GM19043 (cell line): ENCODE results near the gene HOXB3.

Experiments used
- ATAC-seq: cut with Tn5 transposase; IDR thresholded peaks from one replicate; pipeline ENCODE4 v1.9.1; 2021; ENCODE audit warnings: low read depth; ENCODE audit not compliant: unreplicated experiment

HOXB3 gene

DNA sequence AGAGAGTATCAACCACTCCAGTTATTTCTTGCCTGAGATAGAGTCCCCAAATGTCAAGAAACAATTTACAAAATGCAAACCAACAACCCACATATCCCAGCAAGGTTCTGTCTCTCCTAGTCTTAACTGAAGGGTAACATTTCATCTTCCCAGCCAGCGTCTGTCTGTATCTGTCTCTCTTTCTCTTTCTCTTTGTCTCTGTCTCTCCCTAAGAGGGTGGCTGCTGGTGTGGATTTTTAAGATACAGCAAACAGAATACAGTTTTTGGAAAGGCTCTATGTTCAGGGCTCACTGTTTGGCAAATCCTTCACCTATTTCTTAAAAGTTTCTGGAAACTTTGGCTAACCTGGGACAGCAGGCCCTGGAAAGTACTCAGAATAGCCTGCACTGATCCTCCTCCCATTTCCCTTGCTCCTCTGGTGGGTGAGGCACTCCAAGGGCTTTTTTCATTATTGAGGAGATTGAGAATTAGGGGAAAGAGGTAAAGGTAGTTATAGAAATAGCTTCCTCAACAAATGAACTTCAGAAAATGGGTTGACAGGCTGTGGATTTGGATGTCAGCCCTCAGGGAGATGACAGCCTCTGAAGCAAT, 18.1 kb downstream of the HOXB3 start:
- no peak for ATAC-seq

DNA sequence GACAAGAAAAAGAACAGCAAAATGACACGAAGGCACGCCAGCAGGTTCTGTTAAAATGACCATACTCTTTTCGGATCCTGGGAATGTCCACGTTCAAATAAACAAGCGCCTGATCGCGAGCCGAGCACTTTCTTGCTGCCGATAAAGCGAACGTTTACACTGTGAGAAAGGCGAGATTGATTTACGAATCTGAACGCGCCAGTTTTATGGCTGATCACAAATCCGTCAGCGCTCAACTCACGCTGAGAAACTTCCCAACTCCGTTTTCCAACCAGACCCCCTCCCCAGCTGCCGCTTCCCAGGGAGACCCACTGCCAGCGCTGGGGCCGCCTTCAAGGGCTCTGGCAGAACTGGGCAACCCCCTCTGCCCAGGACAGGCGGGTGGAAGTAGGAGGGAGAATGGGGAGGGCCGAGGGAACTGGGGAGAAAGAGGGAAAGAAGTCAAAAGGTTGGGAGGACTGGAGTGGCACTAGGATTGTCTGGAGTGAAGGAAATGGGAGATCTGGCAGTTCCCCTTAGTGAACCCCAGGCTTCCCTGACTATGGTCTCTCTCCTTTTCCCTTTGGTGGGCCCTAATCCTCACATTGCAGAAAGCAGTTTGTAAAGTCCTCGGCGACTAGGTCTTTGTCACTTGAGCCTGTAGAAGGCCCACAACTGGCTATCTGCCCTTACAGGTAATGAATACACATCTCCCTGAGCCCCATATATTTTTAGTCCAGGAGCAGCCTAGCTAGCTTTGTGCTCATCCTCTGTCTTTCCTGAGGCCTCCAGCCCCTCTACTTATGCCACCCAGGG, 18.8 kb downstream of the HOXB3 start:
- no peak for ATAC-seq

DNA sequence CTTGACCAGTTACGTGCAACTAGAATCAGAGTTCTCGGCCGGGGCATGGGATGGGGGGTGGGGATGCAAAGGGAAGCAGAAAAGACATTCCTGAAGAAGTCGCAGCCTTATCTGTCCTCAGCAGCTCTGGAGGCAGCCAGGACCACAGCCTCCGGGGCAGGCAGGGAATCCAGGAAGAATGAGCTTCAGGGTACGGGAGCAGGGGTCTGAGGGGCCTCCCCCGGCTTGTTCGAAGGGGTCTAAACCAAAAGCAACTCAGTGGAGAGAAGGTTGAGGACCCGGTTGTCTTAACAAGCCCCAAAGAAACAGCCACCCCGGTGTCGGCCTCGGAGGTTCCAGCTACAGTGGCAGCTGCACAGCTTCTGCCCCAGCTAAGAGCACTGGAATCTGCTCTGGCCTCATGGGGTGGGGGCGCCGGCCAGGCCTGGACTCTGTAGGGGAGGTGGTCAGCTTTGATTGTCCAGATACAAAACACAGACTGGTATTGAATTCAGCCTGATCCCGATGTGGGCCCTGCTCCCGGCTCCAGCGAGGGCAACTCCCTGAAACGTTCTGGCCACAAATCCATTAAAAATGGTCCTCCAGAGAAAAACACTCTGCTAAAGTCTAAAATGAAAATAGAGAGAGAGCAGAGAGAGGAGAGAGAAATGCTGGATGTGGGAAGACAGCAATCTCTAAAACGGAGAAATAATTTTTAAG, 19.6 kb downstream of the HOXB3 start:
- no peak for ATAC-seq

DNA sequence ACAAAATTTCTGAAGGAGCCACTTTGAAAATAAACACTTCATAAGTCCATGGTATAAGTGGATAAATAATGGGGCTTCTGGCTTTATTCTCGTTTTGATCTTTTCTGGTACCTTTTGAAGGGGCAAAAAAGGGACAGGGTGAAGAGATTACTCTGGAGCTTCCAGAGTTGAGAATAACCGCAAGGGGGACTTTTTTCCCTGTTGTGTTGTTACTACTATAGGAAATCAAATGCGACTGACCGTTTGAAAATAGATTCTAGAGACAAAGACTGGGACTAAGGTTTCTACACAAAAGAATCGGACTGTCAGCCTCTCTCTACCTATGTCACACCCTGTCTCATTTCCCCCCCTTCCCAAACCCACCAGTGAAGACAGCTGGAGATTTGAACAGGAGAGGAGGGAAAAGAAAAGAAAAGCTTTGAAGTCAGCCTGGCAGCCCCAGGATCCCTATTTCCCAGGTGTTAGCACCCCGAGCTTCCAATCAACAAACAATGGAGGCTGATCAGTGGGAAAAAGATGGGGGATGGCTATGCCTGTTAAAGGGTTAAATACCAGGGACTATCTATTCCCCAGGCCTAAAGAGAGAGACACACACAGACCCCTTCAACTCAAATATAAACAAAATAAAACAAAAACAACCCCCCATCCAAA, 20.2 kb downstream of the HOXB3 start:
- ATAC-seq: no peak

DNA sequence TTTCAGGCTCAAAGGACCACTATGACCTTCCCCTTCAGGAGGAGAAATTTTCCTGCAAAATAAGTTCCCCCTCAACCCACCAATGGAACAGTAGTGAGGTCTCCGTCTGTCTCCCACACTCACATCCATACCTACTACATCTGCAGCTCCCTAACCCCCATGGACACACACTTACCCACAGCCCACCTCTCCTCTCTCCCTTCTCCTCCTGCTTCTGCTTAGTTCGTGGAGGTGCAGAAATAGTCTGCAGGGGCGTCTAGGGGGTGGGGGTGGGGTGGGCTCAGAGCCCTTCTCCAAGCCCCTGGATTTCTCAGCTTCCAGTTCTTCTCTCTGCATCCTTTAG, 20.8 kb downstream of the HOXB3 start:
- ATAC-seq: no peak

DNA sequence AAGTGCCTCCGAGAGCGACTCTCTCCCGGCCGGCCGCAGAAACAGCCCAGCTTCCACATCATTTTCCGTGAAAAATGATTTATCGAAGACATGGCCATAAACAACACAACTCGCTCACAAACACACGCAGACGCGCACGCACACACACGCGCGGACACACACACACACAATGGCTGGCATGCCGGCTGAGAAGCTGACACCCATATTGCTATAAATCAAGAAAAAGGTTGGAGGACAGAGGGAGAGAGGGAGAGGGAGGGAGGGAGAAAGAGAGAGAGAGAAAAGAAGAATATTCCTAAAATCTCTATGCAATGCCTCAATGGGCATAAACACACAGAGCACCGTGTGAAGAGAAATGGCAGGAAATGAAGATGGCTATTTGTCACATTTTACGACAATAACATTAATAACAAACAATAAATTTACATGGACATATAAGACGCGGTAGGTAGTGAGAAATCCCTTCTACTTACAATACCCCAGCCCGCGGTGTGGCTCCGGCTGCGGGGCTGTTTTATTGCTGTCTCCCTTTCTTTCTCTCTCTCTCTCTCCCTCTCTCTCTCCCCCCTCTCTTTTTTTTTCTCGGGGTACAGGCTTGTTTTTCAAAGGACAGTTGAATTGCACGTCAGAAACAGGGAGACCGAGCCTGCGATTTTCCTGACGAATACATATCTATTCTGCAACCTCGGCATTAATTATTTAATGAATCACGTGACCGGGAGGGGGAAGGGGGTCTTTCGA, 21.4 kb downstream of the HOXB3 start:
- no peak for ATAC-seq

DNA sequence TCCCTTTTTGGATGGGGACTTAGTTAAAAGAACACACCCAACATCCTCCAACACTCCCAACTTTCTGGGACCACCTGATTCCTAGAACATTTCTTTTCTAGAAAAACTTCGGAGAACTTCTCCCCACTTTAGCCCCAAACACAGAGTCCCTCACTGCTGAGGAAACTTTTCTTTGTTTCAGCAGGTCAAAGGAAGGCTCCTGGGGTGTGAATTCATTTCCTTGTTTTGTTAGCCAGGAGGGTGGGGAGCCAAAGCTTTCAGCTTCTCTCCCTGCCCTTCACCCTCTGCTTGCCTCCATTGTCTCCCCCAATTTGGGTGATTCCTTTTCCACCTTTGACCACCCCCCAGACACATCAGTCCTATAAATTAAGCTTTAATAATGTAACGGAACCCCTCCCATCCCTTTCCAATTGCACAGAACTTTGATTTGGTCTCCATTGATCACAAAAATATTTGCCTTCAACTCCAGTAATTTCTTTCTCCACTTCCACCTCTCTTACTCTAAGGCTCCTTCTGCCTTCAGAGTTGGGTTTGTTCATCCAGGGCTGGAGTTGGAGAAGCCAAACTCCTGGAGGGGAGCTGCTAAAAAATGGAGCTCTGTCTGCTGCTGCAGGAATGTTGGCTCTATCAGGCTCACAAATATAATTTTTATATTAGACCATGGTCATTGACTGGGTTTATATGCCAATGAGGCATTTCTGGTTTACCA, 22.2 kb downstream of the HOXB3 start:
- no peak for ATAC-seq

DNA sequence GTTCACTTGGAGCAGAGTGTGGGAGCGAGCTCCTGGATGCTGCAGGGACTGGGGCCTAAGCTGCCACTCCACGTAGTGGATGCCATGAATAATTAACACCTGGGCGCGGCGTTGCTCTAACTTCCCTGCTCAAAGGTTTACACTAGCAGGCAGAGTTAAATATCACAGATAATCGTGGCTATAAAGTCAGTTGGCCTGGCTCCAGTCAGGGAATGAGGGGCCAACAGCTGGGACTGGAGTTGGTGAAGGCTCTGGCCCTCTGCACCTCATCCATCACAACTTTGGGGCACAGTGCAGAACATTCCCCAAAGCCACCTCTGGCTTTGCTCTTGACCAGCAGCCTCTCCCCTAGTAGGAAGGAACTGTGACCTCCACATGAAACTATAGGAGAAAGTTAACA, 22.8 kb downstream of the HOXB3 start:
- ATAC-seq: no peak

DNA sequence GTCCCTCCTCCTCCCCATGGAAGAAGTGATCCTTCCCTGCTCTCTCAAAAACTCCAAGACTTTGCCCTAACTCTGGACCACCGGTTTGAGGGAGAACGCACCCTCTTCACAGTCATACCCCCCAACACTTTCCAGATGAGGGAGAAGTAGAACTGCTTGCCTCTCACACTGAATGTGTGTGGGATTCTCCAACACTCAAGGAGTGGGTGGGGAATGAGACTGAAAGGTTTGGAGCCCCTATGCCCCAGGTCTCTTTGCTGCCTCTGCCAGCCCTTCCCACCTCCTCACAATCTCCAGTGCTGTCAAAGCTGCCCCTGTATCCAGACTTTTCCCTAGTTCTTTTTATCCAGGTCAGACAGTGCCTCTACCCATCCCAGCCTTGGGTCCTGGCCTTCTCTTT, 23.3 kb downstream of the HOXB3 start:
- ATAC-seq: no peak

DNA sequence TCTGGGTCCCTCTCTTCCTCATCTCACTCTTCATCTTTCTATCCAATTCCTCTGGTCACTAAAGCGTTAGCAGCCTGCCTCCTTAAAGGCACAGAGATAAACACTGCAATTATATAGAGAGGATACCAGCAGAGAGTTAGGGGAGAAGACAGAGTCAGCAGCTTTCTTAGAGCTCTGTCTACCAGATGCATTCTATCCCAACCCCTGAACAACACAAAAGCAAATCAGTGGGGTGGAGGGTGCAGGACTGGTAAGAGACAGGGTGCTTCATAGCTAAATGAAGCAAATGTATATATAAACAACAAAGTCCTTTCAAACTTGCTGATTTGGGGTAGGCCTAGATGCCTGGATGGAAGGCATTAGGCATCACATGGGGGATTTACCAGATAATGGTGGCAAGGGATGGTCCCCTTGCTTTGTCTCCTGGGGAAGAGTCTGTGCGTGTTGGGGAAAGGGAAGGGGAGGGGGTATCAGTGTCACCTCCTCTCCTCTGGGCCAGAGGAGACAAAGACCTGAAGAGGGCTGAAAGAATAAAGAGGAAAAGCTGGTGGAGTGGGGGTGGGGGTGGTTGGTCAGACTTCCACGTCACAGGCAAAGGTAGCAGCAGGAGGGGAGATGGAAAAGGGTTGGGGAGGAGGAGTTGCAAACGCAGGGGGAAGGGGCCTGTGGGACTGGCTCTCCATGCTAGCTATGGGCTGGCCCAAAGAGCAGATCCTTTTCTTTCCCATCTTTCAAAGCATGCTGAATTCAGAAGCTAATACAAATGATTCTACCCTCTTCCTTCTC, 23.9 kb downstream of the HOXB3 start:
- ATAC-seq: no peak

DNA sequence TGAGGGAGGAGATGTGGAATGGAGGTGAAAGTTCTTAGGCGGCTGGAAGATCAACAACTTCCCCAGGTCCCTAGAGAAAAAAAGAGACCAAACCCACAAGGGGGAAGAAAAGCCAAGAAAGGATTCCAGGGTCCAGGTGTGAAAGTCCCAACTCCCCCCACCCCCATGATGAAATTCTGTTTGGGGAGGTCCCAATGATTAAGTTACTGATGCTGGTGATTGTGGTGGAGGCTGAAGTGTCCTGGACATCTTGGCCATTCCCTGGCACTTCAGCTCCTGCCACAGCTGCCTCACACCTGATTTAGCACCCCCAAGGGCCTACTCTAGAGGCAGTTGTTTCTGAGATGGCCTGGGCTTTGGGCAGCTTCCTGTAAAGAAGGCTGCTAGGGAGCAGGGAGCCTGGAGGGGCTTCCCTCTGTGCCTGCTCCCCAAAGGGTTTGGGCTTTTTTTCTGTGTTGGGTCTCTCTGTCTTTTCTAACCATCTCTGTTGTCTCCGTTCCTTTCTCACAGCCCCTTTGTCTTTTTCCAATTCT, 25.0 kb downstream of the HOXB3 start:
- no peak for ATAC-seq

DNA sequence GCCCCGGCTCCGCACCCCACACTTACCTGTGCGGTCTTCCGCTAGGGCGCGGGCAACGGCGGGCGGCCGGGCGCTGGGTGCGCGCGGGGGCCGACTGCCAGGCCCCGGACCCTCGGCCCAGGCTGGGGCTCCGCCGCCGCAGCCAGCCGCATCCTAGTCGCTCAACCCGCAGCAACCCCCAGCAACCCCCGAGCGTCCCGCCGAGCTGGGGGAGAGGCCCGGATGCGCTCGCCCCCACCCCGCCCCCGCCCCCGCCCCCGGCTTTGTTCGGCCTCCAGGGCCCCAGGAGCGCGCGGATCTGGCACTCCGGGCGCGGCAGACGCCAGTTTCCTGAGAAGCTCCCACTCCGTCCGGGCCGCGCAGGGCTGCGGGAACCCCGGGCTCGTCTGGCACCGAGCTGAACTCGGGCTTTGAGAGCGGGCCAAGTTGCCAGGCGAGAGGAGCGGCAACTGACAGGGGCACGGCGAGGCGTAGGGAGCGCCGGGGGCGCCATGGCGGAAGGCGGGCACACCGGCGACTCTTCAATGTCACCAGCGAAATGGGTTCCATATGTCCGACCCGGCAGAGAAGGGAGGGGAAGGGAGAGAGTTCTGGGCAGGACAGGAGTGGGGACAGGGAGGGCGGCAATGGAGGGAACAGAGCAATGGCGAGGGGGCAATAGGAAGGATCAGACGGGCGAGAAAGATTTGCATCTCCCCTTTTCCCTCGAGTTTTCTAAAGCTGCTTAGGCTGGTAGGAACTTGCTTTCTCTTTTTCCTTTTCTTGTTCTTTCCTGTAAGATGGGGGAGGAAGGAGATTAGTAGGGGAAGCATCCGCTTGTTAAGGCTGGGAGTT, 25.6 kb downstream of the HOXB3 start:
- no peak for ATAC-seq

DNA sequence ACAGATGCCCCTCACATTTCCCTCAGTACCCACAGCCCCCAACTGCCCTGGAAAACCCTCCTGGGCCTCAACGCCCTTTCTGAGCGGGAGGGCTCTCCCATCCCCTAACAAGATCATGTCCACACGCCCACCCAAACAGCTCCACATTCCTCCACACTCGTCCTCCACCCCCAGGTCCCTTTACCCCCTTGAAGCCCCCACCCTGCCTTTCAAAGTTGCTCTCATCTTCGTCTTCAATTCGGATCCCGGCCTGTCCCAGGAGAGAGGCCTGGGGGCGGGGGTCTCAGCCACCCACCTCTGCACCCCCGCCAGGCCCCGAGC, 26.2 kb downstream of the HOXB3 start:
- ATAC-seq: no peak

DNA sequence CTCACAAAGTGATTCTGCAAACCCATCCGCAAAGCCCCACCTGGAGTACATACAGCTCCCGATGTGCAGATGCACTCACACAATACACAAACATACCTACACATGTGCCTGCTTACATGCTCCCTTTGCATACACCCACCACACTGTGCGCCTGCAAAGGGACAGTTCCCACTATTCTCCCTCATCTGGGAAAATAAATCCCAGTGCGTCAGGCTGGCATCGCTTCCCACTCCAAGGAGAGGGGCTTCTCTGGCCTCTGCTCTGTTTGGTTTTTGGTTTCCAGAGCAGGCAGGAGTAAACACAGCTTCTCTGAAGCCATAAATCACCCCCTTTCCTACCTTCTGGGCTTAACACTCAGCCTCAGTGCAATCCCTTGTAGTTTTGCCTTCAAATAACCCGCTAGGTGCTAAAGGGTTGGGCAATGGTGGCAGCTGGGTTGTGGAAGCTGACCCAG, 26.6 kb downstream of the HOXB3 start:
- ATAC-seq: no peak

DNA sequence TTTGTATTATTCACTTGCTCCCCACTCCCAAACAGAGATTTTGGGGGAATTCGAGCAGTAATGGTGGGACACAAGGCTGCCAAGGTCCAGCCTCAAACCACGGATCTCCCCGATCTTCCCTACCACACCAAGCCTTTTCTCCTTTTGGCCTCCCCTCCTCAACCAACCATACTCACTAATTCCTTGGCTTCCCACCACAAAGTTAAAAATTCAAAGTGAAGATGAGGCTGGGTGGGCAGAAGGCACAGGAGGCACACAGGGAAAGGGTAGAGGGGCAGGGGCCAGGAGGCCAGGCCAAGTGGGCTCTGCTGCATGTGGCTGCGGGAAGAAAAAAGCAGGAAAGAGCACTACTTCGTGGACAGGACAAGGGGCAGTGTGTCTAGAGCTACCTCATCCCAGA, 27.1 kb downstream of the HOXB3 start:
- ATAC-seq: no peak

DNA sequence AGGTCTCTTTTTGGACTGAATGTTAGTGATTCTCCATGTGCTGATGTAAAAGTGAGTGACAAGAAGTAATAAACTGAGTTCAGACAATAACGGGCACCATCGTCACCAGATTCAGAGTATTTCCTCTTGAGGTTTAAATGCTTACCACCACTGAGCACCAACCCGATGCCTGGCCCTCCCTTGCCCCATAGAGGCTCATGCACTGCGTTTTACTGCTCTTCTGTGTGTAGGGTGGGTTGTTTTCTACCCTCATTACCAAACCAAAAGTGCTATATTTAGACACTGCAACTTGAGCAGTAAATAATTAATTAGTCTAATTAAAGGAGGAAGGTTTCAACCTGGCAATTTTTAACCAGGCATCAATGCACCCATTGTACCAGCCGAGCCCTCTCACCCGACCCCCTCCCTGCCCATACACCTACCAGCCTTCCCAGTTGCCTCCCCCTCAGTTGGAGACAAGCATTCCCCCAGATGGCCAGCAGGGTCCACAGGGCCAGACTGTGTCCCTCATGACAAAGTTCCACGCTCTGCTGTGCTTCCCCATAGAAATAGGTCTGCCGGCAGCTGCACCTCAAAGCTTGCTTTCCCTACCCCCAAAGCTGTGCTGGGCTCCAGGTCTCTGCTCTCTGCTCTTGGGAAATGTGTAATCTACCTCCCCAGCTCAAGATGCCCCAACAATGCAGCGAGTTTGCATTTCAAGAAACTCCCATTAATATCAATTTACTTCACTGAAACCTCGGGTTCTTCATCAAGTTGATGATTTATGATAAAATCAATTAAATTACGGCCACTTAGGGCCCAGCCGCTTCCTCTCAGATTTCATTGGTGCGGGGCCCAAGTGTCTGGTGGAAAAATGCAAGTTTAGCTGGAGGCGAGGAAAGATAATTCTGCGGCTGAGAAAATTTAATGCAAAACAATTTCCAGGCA, 27.9 kb downstream of the HOXB3 start:
- peak; percentile 55 for ATAC-seq
